Measurements from ENCODE around the gene SEC22C. TPM values are rescaled to one million over a fixed set of nuclear protein-coding genes. Genes with fewer than 3 reads are reported as not detected.

The SEC22C gene
- total RNA-seq, 4 donors from 2014 or later, result 52.7 to 62.7 (median 57.9) TPM

DNA sequence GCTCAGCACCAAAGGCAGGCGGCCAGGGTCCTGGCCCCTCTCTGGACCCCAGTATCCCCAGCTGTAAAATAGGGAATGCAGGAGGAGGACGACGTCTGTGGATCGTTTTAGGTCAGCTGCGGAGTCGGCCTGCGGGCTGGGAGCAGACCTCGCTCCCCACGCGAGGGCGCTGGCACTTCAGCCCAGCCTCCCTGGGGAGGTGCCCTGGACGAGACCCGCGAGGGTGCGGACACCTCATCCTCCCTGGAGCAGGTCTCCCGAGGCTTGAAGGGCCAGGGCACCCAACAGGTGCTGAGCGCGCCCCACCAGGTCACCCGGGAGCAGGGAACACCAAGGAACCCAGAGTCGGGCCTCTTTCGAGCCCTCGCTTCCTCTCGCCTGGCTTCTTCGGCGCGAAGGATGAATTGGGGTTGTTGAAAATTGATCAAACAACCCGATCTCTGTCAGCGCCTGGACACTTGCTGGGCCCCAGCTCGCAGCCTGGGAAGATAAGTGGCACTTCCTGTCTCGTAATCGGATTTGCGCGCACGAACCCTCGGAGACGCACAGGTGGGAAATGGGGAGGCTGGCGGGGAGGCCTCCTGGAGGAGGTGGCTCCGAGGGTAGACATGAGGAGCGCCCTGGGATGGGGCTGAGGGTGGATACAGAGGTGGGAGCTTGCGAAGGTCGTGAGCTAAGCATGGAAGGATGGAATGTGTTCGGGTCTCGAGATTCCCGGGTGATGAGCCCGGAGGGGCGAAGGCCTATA is 79.9 kb downstream of the SEC22C start:
- no peak for DNase-seq (ENCODE audit: extremely low spot score)
- TF ChIP-seq POLR2AphosphoS5 (IDR thresholded peaks at IDR 0.05) (no peak), POLR2A (IDR thresholded peaks at IDR 0.05; ENCODE audit: low read depth) (no peak), EP300 (IDR thresholded peaks at IDR 0.05) (no peak)
- TF ChIP-seq, protein P1, sequence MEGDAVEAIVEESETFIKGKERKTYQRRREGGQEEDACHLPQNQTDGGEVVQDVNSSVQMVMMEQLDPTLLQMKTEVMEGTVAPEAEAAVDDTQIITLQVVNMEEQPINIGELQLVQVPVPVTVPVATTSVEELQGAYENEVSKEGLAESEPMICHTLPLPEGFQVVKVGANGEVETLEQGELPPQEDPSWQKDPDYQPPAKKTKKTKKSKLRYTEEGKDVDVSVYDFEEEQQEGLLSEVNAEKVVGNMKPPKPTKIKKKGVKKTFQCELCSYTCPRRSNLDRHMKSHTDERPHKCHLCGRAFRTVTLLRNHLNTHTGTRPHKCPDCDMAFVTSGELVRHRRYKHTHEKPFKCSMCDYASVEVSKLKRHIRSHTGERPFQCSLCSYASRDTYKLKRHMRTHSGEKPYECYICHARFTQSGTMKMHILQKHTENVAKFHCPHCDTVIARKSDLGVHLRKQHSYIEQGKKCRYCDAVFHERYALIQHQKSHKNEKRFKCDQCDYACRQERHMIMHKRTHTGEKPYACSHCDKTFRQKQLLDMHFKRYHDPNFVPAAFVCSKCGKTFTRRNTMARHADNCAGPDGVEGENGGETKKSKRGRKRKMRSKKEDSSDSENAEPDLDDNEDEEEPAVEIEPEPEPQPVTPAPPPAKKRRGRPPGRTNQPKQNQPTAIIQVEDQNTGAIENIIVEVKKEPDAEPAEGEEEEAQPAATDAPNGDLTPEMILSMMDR (IDR thresholded peaks at IDR 0.05), result peak; percentile 48 to 59 (median 51)
- Histone ChIP-seq H3K27me3 (peaks cover 0 to 62% (median 19%) of the 10 kb centered on the region in 4 donors), H3K36me3 (no peaks in the 10 kb centered on the region), H3K9me3 (no peaks in the 10 kb centered on the region), H3K4me3 (peak overlapping the region; percentile 54 to 62 (median 58)), H3K4me1 (peaks cover 10 to 24% (median 22%) of the 10 kb centered on the region in 4 donors), H3K27ac (replicated peaks in 1 of 4) (peak overlapping the region in 1 of 4 donors; percentile 19)
- intact Hi-C loops (cut with DNase I), result loop anchor here (5.0 kb wide), 1 partner anchor 40 kb away; no protein-coding TSS in a partner anchor
- 4% methylated on average over 18 of the region's 46 CpGs for WGBS

DNA sequence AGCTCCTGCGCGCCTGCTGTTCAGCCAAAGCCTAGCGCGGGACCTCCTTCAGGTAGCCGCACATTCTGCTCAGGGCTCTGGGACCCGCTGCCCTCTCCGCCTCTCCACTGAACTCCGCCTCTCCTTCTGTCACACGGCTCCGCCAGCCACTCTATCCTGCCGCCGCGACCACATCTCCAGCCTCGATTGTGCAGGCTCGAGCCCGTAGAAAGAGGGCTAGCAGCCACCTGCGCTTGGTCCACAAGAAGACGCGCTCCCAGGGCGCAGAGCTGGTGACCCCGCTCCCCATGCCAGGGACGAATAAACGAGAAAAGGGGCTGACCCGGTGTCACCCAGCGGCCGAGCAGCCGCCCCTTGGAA is 80.5 kb downstream of the SEC22C start:
- Histone ChIP-seq H3K4me1 (peaks cover 10 to 24% (median 22%) of the 10 kb centered on the region in 4 donors), H3K27ac (replicated peaks in 1 of 4) (no peak overlapping the region), H3K4me3 (peak overlapping the region; percentile 54 to 62 (median 58)), H3K9me3 (no peaks in the 10 kb centered on the region), H3K27me3 (peaks cover 0 to 62% (median 19%) of the 10 kb centered on the region in 4 donors), H3K36me3 (no peaks in the 10 kb centered on the region)
- 5% methylated on average over 21 of the region's 27 CpGs for WGBS
- intact Hi-C loops (cut with DNase I), result loop anchor here (5.0 kb wide), 1 partner anchor 41 kb away; no protein-coding TSS in a partner anchor
- TF ChIP-seq, protein P1 (IDR thresholded peaks at IDR 0.05), result no peak
- TF ChIP-seq POLR2A (IDR thresholded peaks at IDR 0.05; ENCODE audit: low read depth) (no peak), POLR2AphosphoS5 (IDR thresholded peaks at IDR 0.05) (no peak), EP300 (IDR thresholded peaks at IDR 0.05) (no peak)
- no peak for DNase-seq (ENCODE audit: extremely low spot score)

DNA sequence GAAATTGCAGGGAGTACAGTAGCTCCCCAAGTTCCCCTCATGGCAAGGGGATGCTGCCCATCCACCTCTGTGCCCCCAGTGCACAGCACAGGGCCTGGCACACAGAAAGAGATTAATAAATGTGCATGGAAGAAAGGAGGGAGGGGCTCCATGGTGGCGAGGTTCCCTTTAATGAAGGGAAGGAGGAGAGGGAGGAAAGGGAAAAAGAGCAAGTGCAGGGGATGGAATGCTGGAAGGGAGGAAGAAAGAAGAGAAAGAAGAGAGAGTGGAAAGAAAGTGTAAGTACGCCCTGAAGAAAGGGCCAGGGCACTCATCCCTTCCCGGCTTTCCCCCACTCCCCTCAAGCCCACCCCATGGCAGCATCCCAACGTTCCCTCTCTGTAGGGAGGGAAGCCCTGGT is 80.9 kb downstream of the SEC22C start:
- intact Hi-C loops (cut with DNase I), result loop anchor here (5.0 kb wide), 1 partner anchor 41 kb away; no protein-coding TSS in a partner anchor
- Histone ChIP-seq H3K4me3 (peak overlapping the region in 1 of 4 donors; percentile 57), H3K36me3 (no peaks in the 10 kb centered on the region), H3K9me3 (no peaks in the 10 kb centered on the region), H3K4me1 (peaks cover 10 to 24% (median 22%) of the 10 kb centered on the region in 4 donors), H3K27me3 (peaks cover 0 to 64% (median 19%) of the 10 kb centered on the region in 4 donors), H3K27ac (replicated peaks in 1 of 4) (no peak overlapping the region)
- TF ChIP-seq EP300 (IDR thresholded peaks at IDR 0.05), result no peak
- no peak for DNase-seq (ENCODE audit: extremely low spot score)
- WGBS, result 37% methylated on average over 4 of the region's 4 CpGs

DNA sequence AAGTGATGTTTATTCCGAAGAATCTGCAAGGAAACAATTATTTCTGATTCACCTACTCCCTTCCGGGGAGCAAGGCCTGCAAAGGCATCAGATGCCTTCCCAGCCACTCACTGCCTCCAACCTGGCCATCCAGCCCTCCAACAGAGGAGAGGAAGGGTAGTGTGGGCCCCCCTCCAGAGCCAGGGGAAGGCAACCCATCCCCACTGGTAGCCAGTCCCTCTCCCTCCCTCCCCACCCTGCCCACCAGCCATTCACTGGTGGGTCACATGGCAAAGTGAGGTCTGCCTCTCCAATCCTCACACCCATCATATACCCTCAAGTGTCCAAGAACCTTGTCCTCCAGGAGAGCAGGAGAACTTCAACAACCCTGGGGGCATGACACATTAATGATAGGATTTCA is 81.7 kb downstream of the SEC22C start:
- intact Hi-C loops (cut with DNase I), result loop anchor here (5.0 kb wide), 1 partner anchor 42 kb away; no protein-coding TSS in a partner anchor
- H3K27ac ChIP-seq (replicated peaks in 1 of 4), result no peak overlapping the region
- no peaks in the 10 kb centered on the region for H3K36me3 ChIP-seq
- TF ChIP-seq POLR2A (IDR thresholded peaks at IDR 0.05; ENCODE audit: low read depth), result no peak
- TF ChIP-seq POLR2AphosphoS5 (IDR thresholded peaks at IDR 0.05), result no peak
- TF ChIP-seq, protein P1 (IDR thresholded peaks at IDR 0.05), result no peak
- TF ChIP-seq EP300 (IDR thresholded peaks at IDR 0.05), result no peak
- no peaks in the 10 kb centered on the region for H3K9me3 ChIP-seq
- DNase-seq (ENCODE audit: extremely low spot score), result no peak
- 63% methylated on average over 2 of the region's 2 CpGs for WGBS
- peaks cover 0 to 67% (median 19%) of the 10 kb centered on the region in 4 donors for H3K27me3 ChIP-seq
- no peak overlapping the region for H3K4me3 ChIP-seq
- H3K4me1 ChIP-seq, result peaks cover 10 to 24% (median 22%) of the 10 kb centered on the region in 4 donors

DNA sequence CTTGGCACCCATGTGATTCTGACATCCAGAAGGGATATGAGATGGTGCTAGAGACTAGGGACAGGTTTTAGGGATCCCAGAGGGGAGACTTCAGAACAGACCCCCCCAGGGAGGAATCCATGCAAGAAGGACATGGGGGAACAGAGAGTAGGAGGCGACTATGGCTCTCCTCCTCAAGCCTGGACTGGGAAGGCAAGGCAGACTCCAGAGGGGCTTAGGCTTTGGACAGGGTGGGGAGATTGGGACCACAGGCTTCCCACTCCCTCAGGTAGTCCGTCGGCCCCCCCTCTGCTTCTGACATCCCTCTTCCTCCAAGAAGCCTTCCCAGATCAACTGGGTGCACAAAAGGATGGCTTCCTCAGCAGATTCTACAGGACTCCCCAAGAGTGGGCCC is 82.3 kb downstream of the SEC22C start:
- DNase-seq (ENCODE audit: extremely low spot score), result no peak
- Histone ChIP-seq H3K4me1 (peaks cover 10 to 24% (median 22%) of the 10 kb centered on the region in 4 donors), H3K36me3 (no peaks in the 10 kb centered on the region), H3K9me3 (no peaks in the 10 kb centered on the region), H3K4me3 (no peak overlapping the region), H3K27me3 (peaks cover 0 to 67% (median 19%) of the 10 kb centered on the region in 4 donors), H3K27ac (replicated peaks in 1 of 4) (no peak overlapping the region)
- no peak for TF ChIP-seq POLR2A (IDR thresholded peaks at IDR 0.05; ENCODE audit: low read depth)
- no peak for TF ChIP-seq EP300 (IDR thresholded peaks at IDR 0.05)
- no peak for TF ChIP-seq POLR2AphosphoS5 (IDR thresholded peaks at IDR 0.05)
- TF ChIP-seq, protein P1 (IDR thresholded peaks at IDR 0.05), result no peak
- 88% methylated on average over 3 of the region's 3 CpGs for WGBS
- intact Hi-C loops (cut with DNase I), result no loop called here

Measured in esophagus muscularis mucosa (tissue), 4 donors.